GM12878 (cell line): ENCODE results near the gene SLC9A8. TPM values are rescaled to one million over a fixed set of nuclear protein-coding genes. Genes with fewer than 3 reads are reported as not detected.

ENCODE experiments used
- ATAC-seq: fragments of 200-7000 bp; cut with Tn5 transposase; 3 replicates; pipeline ENCODE4 v1.9.1; 2020; ENCODE audit warnings: mild to moderate bottlenecking, moderate library complexity
- BruUV-seq: library from RNA; stranded (reverse); fragments of 400-500 nt; replicated peaks from 2 replicates; lab custom pipeline; 2021; lab: Mats Ljungman, UMichigan
- CTCF ChIA-PET: fragments of 300-600 bp; sonication (Branson Sonifier 250); formaldehyde crosslinking; extraction: SDS; loops from one replicate; lab custom pipeline; 2021; ENCODE audit warnings: inconsistent platforms; lab: Yijun Ruan, JAX
- POLR2A ChIA-PET: fragments of 350-600 bp; formaldehyde crosslinking; extraction: SDS; loops from one replicate; lab custom pipeline; 2021; ENCODE audit warnings: inconsistent platforms; lab: Charles Lee
- RAD21 ChIA-PET: fragments of 300-600 bp; sonication (Branson Sonifier 250); formaldehyde crosslinking; loops from one replicate; lab custom pipeline; 2023; ENCODE audit warnings: antibody characterized with exemption; ENCODE audit not compliant: unreplicated experiment; lab: Charles Lee
- SMC1A ChIA-PET: fragments of 300-600 bp; sonication (Branson Sonifier 250); formaldehyde crosslinking; loops from one replicate; lab custom pipeline; 2023; ENCODE audit not compliant: unreplicated experiment, uncharacterized antibody; lab: Charles Lee
- DNase-seq: peaks from one replicate; pipeline ENCODE4 v3.0.0-alpha.2; 2011; ENCODE audit warnings: low read depth, low spot score
- FAIRE-seq: peaks from 3 replicates; lab custom pipeline; 2011; peaks lifted over from hg19 to GRCh38; lab: Jason Lieb, UNC
- H2AFZ ChIP-seq: 2 replicates; pipeline ENCODE4 v1.6.0; 2011; ENCODE audit warnings: low read depth, low read length, control low read depth; ENCODE audit not compliant: control insufficient read depth
- H3K27ac ChIP-seq: 2 replicates; pipeline ENCODE4 v1.5.1; 2011; ENCODE audit warnings: control low read depth; ENCODE audit not compliant: control insufficient read depth, insufficient read depth
- H3K27me3 ChIP-seq, 2 experiments: replicated peaks in 1 of 2; 2 replicates each; pipeline versions ENCODE4 v1.6.0 to v1.6.1; 2011; ENCODE audit warnings: low read length in 1 of 2; ENCODE audit not compliant: control insufficient read depth in 2 of 2, insufficient read depth in 2 of 2
- H3K36me3 ChIP-seq, 2 experiments: 2 replicates each; pipeline ENCODE4 v1.5.1; 2011; ENCODE audit warnings: low read length in 1 of 2; ENCODE audit not compliant: control insufficient read depth in 2 of 2, insufficient read depth in 2 of 2
- H3K4me1 ChIP-seq: 2 replicates; pipeline ENCODE4 v1.6.1; 2011; ENCODE audit warnings: mild to moderate bottlenecking, low read length, moderate library complexity, mixed read lengths; ENCODE audit not compliant: control insufficient read depth, insufficient read depth
- H3K4me2 ChIP-seq: 2 replicates; pipeline ENCODE4 v1.6.0; 2011; ENCODE audit warnings: control low read depth; ENCODE audit not compliant: control insufficient read depth, insufficient read depth
- H3K4me3 ChIP-seq: fragments of 200-600 bp; sonication (generic); 2 replicates; pipeline ENCODE4 v1.5.1; 2016
- H3K79me2 ChIP-seq: 2 replicates; pipeline ENCODE4 v1.6.0; 2011; ENCODE audit warnings: low read length; ENCODE audit not compliant: control insufficient read depth, insufficient read depth
- H3K9ac ChIP-seq: 2 replicates; pipeline ENCODE4 v1.8.0; 2011; ENCODE audit warnings: low read length, control low read depth, mixed read lengths; ENCODE audit not compliant: control insufficient read depth, insufficient read depth
- H3K9me3 ChIP-seq: replicated peaks from 3 replicates; pipeline ENCODE4 v1.5.1; 2011; ENCODE audit warnings: mild to moderate bottlenecking, low read length; ENCODE audit not compliant: control insufficient read depth, insufficient read depth
- H4K20me1 ChIP-seq: 2 replicates; pipeline ENCODE4 v1.6.0; 2011; ENCODE audit not compliant: control insufficient read depth, insufficient read depth
- BRCA1 ChIP-seq: IDR thresholded peaks from 2 replicates; pipeline ENCODE4 v1.6.1; 2011; ENCODE audit warnings: low read depth, low read length, improper control_type of control experiment
- FOXK2 ChIP-seq: fragments of 450-650 bp; IDR thresholded peaks from 2 replicates; pipeline ENCODE4 v1.6.1; 2017; ENCODE audit warnings: mild to moderate bottlenecking, moderate library complexity
- POU2F2 ChIP-seq: IDR thresholded peaks from 3 replicates; pipeline ENCODE4 v1.6.1; 2011; ENCODE audit warnings: low read depth, mild to moderate bottlenecking, low read length, borderline replicate concordance
- SREBF2 ChIP-seq: IDR thresholded peaks from 2 replicates; pipeline ENCODE4 v1.6.1; 2012; ENCODE audit warnings: mild to moderate bottlenecking, low read length
- YBX1 ChIP-seq: fragments of 450-650 bp; IDR thresholded peaks from 2 replicates; pipeline ENCODE4 v1.6.1; 2016; ENCODE audit warnings: antibody characterized with exemption
- WGBS: methylation state at CpG from one replicate; pipeline ENCODE4 v1.1.6; 2016; ENCODE audit warnings: low lambda C conversion rate; ENCODE audit not compliant: insufficient replicate concordance, insufficient coverage; ENCODE audit errors: missing lambda C conversion rate; 5-methylcytosine and 5-hydroxymethylcytosine counted together
- in situ Hi-C: fragments of 300-500 bp; cut with MboI; formaldehyde crosslinking; loops from 9 replicates; pipeline ENCODE4 v1.14.3; 2018; ENCODE audit warnings: mixed read lengths
- intact Hi-C: fragments of 100-400 bp; cut with micrococcal nuclease; formaldehyde crosslinking; loops from one replicate; pipeline ENCODE4 v1.14.2; 2022; ENCODE audit not compliant: unreplicated experiment
- polyA plus RNA-seq, 11 experiments: library from polyadenylated mRNA; depleted of rRNA in 4 of 11; unstranded in 6 of 11; stranded (reverse) in 5 of 11; fragments of >200 nt; fragmentation: Nextera tagmentation in 4 of 11; fragmentation: Illumina TruSeq in 1 of 11; extraction: Ambion mirVana in 4 of 11; extraction: Trizol in 1 of 11; gene quantifications; 1 replicate in 1 of 11; 2 replicates in 10 of 11; pipeline versions ENCODE4 v1.2.1 to v1.2.3, GENCODE V29; 2011 to 2016; ENCODE audit warnings: inconsistent platforms in 2 of 11, missing spikeins in 2 of 11, low read depth in 1 of 11
- total RNA-seq, 4 experiments: library from RNA; depleted of rRNA in 3 of 4; stranded (reverse); fragments of >200 nt in 3 of 4; fragmentation: Illumina TruSeq in 1 of 4; extraction: Trizol in 1 of 4; gene quantifications; 2 replicates each; pipeline versions ENCODE4 v1.2.1 to v1.2.3, GENCODE V29; 2013 to 2021
- TF ChIP-seq, protein P1 (sequence below): IDR thresholded peaks from 2 replicates; pipeline ENCODE4 v1.6.1; 2011; ENCODE audit warnings: low read depth, mild to moderate bottlenecking, low read length, moderate library complexity, borderline replicate concordance; ENCODE audit errors: extremely low read depth

The SLC9A8 gene
- total and polyA plus RNA-seq, 10 of the 15 experiments (the other 5 are each of a cell fraction or from before 2014, with no cell fraction given), result 0.40 to 15.5 (median 6.5) TPM

- no peak for TF ChIP-seq POU2F2
- TF ChIP-seq, protein P1, sequence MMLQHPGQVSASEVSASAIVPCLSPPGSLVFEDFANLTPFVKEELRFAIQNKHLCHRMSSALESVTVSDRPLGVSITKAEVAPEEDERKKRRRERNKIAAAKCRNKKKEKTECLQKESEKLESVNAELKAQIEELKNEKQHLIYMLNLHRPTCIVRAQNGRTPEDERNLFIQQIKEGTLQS, result no peak
Measured at GRCh38 chr20:49880724-49881445, 68.3 kb downstream of the SLC9A8 start (continued).

GRCh38 chr20:49882171-49882970 lies 69.7 kb downstream of the SLC9A8 start:
- 95% methylated on average over 28 of the region's 29 CpGs for WGBS
- in situ Hi-C loops (no loop called here), intact Hi-C loops (no loop called here)
- ChIA-PET POLR2A (no interaction called here), SMC1A (no interaction called here), RAD21 (no interaction called here), CTCF (no interaction called here)
- Histone ChIP-seq H3K79me2 (no peaks in the 10 kb centered on the region), H3K9me3 (no peaks in the 10 kb centered on the region), H3K36me3 (peaks cover 15 to 23% of the 10 kb centered on the region in 2 experiments), H3K4me1 (no peaks in the 10 kb centered on the region), H2AFZ (no peak overlapping the region), H3K9ac (no peak overlapping the region), H3K4me2 (no peak overlapping the region), H3K4me3 (no peak overlapping the region), H3K27me3 (no peaks in the 10 kb centered on the region), H4K20me1 (no peaks in the 10 kb centered on the region), H3K27ac (no peak overlapping the region)
- no TSS peak for BruUV-seq
- ATAC-seq (no peak), FAIRE-seq (no peak), DNase-seq (no peak)
- TF ChIP-seq SREBF2 (no peak), FOXK2 (no peak), YBX1 (no peak), BRCA1 (no peak)
